Activated CD8-positive, alpha-beta T cell treated with anti-CD3 and anti-CD28 coated beads for 36 hours (primary cell): ENCODE data around the gene CACNA1S. TPM values are rescaled to one million over a fixed set of nuclear protein-coding genes. Genes with fewer than 3 reads are reported as not detected.

Source experiments
- ATAC-seq: fragments of 200-7000 bp; cut with Tn5 transposase; one replicate; pipeline ENCODE4 v1.10.0; 2021; ENCODE audit warnings: mild to moderate bottlenecking, moderate library complexity
- CTCF ChIA-PET: fragments of 350-600 bp; sonication (Branson Sonifier 250); formaldehyde crosslinking; loops from one replicate; lab custom pipeline; 2021; ENCODE audit warnings: antibody characterized with exemption; lab: Charles Lee
- POLR2A ChIA-PET: fragments of 350-600 bp; sonication (Branson Sonifier 250); formaldehyde crosslinking; loops from one replicate; lab custom pipeline; 2021; ENCODE audit warnings: antibody characterized with exemption; lab: Charles Lee
- DNase-seq: peaks from one replicate; pipeline ENCODE4 v3.0.0-alpha.2; 2020
- H3K27ac Mint-ChIP-seq: one replicate; pipeline ENCODE4 v1.8.0; 2021; ENCODE audit warnings: mild to moderate bottlenecking, mixed read lengths
- H3K27me3 Mint-ChIP-seq: one replicate; pipeline ENCODE4 v1.8.0; 2021; ENCODE audit warnings: mixed read lengths
- H3K36me3 Mint-ChIP-seq: one replicate; pipeline ENCODE4 v1.8.0; 2021; ENCODE audit warnings: low read depth, mixed read lengths
- H3K4me1 Mint-ChIP-seq: one replicate; pipeline ENCODE4 v1.8.0; 2021; ENCODE audit warnings: low read depth, mixed read lengths
- H3K4me3 Mint-ChIP-seq: one replicate; pipeline ENCODE4 v1.8.0; 2021; ENCODE audit warnings: mild to moderate bottlenecking, moderate library complexity, mixed read lengths
- H3K9me3 Mint-ChIP-seq: one replicate; pipeline ENCODE4 v1.8.0; 2021; ENCODE audit warnings: mixed read lengths
- CTCF ChIP-seq: fragments of 200-600 bp; IDR thresholded peaks from one replicate; pipeline ENCODE4 v1.8.0; 2022; ENCODE audit warnings: antibody characterized with exemption, mild to moderate bottlenecking
- intact Hi-C: fragments of 100-400 bp; cut with micrococcal nuclease; formaldehyde crosslinking; loops from one replicate; pipeline ENCODE4 v1.10.0; 2022
- total RNA-seq, 2 experiments: library from RNA; stranded (reverse); gene quantifications; one replicate each; pipeline ENCODE4 v1.2.3, GENCODE V29; 2021

Gene CACNA1S
- total RNA-seq, 2 experiments from 2014 or later = not detected

- intact Hi-C loops = no loop called here
- Mint-ChIP-seq H3K27me3 (no peaks in the 10 kb centered on the region), H3K4me1 (peaks cover 92% of the 10 kb centered on the region), H3K27ac (peak overlapping the region; percentile 97), H3K4me3 (peak overlapping the region; percentile 68), H3K36me3 (peaks cover 37% of the 10 kb centered on the region), H3K9me3 (no peaks in the 10 kb centered on the region)
- ATAC-seq (peak; percentile 55), DNase-seq (peak; percentile 58)
- TF ChIP-seq CTCF = no peak
- ChIA-PET CTCF (interaction anchor here (0.8 to 9.5 kb wide), 10 partner anchors 9 to 213 kb away, joined by 3 to 68 read pairs (median 9); partner anchors contain the start of gene KIF21B), POLR2A (interaction anchor here (1.2 to 2.3 kb wide), 5 partner anchors 9 to 138 kb away, joined by 3 to 10 read pairs (median 4); partner anchors contain the start of genes KIF21B and TMEM9)
Measured at GRCh38 chr1:201015551-201016091, 96.6 kb downstream of the CACNA1S start.

- peaks cover 37% of the 10 kb centered on the region for H3K36me3 Mint-ChIP-seq
- H3K9me3 Mint-ChIP-seq = no peaks in the 10 kb centered on the region
- intact Hi-C loops = no loop called here
- peaks cover 87% of the 10 kb centered on the region for H3K4me1 Mint-ChIP-seq
- ATAC-seq (no peak), DNase-seq (no peak)
- CTCF ChIA-PET = interaction anchor here (1.3 to 9.5 kb wide), 8 partner anchors 9 to 212 kb away, joined by 4 to 68 read pairs (median 12); partner anchors contain the start of gene KIF21B
- H3K27ac Mint-ChIP-seq = peak overlapping the region; percentile 97
- no peak for TF ChIP-seq CTCF
- POLR2A ChIA-PET = interaction anchor here (1.1 to 2.3 kb wide), 4 partner anchors 9 to 139 kb away, joined by 3 to 10 read pairs (median 6); partner anchors contain the start of genes KIF21B and TMEM9
- no peaks in the 10 kb centered on the region for H3K27me3 Mint-ChIP-seq
- peak overlapping the region; percentile 29 for H3K4me3 Mint-ChIP-seq
Measured at GRCh38 chr1:201014816-201015200, 97.4 kb downstream of the CACNA1S start.

GRCh38 chr1:201013991-201014815 is 98.0 kb downstream of the CACNA1S start:
- Mint-ChIP-seq H3K4me1 (peaks cover 88% of the 10 kb centered on the region), H3K9me3 (no peaks in the 10 kb centered on the region), H3K27me3 (no peaks in the 10 kb centered on the region), H3K4me3 (peak overlapping the region; percentile 29), H3K36me3 (peaks cover 41% of the 10 kb centered on the region), H3K27ac (peak overlapping the region; percentile 97)
- DNase-seq (no peak), ATAC-seq (no peak)
- intact Hi-C loops = no loop called here
- TF ChIP-seq CTCF = no peak
- ChIA-PET CTCF (interaction anchor here (0.6 to 9.5 kb wide), 6 partner anchors 11 to 105 kb away, joined by 3 to 68 read pairs (median 16); partner anchors contain the start of gene KIF21B), POLR2A (interaction anchor here (1.0 to 1.1 kb wide), 2 partner anchors 9 to 16 kb away, joined by 3 read pairs; partner anchors contain the start of gene KIF21B)

- intact Hi-C loops = no loop called here
- H3K36me3 Mint-ChIP-seq = peaks cover 36% of the 10 kb centered on the region
- H3K4me1 Mint-ChIP-seq = peaks cover 85% of the 10 kb centered on the region
- ChIA-PET CTCF (interaction anchor here (0.9 to 2.7 kb wide), 3 partner anchors 8 to 41 kb away, joined by 4 to 15 read pairs (median 4); no protein-coding TSS in a partner anchor), POLR2A (interaction anchor here (1.5 to 1.9 kb wide), 2 partner anchors 8 to 35 kb away, joined by 3 to 6 read pairs; no protein-coding TSS in a partner anchor)
- H3K27ac Mint-ChIP-seq = peak overlapping the region; percentile 87
- ATAC-seq = peak; percentile 52
- peak overlapping the region; percentile 36 for H3K4me3 Mint-ChIP-seq
- H3K27me3 Mint-ChIP-seq = no peaks in the 10 kb centered on the region
- no peaks in the 10 kb centered on the region for H3K9me3 Mint-ChIP-seq
- DNase-seq = peak; percentile 57
- no peak for TF ChIP-seq CTCF
Measured at GRCh38 chr1:201013031-201013485, 99.2 kb downstream of the CACNA1S start.
